NOMO-1 (cell line): ENCODE data around the gene SLC22A31.
A peak's percentile ranks its signal among the peaks of the same experiment; 100 is the strongest.
"Not testable (repeated sequence)": the region's sequence is repeated elsewhere in the genome, so short reads cannot be mapped to it uniquely, and the experiment has no call there.

Experiments
- DNase-seq, 2 experiments: peaks; one replicate each; lab custom pipeline; 2025; ENCODE audit not compliant: unreplicated experiment in 2 of 2; lab: John Stamatoyannopoulos, UW

Gene SLC22A31

DNA sequence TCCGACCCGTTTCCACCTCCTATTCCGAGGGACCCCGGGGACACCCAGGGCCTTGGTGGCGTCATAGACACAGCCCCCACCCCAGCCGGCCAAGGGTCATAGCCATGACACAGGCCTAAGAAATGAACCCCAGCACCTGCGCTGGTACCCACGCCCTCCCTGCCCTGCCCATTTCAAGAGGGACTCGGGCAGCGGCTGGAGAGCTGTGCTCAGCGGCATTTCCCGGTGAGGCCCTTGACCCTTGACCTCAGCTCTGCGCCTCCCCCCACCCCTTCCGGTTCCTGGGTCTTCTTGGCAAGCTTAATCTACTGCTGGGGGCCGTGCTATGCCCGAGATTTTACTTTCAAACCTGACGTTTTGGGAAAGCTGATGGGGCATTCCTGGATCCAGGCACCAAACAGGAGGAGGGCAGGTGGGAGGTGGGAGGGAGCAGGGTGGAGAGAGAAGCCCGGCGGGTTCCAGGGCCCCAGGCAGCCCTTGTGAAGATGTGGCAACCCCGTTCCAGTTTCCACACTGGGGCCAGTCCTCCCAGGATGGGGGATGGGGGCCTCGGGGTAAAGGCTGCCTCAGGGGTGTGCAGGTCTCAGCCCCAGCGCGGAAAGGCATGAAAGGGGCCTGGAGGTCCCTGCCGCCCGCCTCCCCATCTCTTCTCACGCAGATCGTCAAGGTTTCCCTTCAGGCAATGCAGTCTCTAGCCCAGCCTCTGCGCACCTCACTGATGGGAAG, at the start of gene SLC22A31:
TSS of gene SLC22A31 (minus strand) at position 414 of the 726 bp plus-strand sequence. CDS start at position 378, 36 bp downstream.
- peak in 1 of 2 experiments; percentile 25 for DNase-seq

DNA sequence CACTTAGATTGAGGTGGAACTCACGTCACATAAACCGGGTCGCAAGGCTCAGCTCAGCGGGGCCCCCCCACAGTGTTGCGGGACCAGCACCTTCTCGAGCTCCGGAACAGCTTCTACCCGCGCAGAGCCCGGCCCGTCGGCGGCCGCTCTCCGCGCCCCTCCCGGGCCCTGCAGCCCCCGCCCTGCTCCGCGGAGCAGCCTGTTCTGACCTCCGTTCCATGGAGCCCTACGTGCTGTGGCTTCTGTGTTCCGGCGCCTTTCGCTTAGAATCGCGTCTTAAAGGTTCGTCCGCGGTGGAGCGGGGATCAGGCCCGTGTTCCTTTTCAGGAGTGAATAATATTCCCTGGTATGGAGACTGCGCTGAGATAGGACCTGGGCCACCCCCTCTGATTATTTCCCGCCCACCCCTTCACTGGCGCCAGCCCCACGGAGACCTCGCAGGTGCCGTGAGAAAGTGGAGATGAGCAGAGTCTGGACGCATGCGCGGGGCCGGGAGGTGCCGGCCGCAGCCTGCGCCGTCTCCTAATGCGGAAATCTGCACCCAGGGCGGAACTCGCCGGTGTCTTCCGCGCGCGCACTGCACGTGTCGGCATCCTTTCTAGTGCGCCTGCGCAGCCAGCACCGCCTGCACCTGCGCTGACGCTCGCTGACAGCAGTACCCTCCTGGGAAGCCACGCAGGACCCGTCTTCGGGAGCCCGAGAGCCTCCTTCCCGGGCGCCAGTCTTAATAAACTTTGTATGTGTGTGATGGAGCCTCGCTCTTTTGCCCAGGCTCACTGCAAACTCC, 48.1 kb upstream of the SLC22A31 start:
- DNase-seq: no peak

DNA sequence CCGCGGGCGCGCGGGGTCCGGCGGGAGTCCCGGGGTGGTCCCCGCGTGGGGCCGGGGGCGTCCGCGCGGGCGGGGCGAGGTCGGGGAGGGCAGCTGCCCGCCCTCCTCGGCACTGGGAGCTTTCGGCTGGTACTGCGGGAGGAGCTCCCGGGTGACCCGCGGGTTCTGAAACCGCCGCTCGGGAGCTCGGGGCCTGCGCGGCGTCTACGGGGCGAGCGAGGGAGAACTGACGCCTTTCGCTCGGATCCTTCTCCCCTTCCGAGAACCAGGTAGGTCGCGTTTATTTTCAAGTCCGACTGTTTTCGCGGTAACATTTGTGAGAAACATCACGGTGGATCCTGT, 47.4 kb upstream of the SLC22A31 start:
- peak in 1 of 2 experiments; percentile 20 for DNase-seq

DNA sequence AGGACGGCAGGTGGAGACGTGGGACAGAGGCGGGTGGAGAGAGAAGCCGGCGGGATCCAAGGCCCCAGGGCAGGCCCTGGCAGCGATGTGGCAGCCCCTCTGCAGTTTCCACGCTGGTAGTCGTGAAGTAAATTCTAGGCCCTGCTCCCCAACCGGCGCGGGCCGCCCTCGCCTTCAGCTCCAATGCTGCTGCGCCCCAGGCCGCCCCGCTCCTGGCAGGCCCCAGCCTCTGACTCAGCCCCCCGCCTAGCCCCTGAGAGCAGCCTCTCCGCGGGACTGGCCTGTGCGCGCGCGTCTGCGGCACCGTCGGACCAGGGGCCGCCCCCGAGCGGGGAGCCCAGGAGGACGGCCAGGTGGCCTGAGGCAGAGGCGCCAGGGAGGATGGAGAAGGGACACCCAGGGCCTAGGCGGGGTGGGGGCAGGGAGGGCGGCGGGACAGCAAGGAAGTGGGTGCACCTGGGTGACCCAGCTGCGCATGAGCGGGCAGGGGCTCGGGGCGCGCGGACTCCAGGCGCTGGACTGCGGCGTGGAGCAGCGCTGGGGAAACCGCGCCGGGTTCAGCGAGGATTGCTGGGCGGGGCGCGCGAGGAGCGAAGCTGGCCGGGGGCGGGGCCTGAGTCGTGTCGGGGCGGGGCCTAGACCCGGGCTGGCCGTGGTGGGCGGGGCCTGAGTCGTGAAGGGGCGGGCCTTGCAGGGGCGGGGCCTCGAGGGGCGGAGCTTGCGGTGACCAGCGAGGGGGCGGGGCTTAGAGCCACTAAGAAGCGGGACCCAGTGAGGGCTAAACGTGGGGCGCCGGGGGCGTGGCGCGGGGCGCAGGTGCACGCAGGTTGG, 46.8 kb upstream of the SLC22A31 start:
- DNase-seq: peak; percentile 42 to 55

DNA sequence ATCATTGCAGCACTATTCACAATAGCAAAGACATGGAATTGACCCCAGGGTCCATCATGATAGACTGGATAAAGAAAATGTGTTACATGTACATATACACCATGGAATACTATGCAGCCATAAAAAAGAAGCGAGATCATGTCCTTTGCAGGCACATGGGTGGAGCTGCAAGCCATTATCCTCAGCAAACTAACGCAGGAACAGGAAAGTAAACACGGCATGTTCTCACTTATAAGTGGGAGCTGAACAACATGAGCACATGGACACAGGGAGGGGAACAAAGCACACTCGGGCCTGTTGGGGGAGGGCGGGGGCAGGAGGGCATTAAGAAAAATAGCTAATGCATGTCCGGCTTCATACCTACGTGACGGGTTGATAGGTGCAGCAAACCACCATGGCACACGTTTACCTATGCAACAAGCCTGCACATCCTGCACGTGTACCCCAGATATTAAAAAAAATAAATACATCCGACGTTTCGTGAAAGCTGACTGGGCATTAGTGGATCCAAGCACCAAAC, 46.1 kb upstream of the SLC22A31 start:
- DNase-seq: no peak

DNA sequence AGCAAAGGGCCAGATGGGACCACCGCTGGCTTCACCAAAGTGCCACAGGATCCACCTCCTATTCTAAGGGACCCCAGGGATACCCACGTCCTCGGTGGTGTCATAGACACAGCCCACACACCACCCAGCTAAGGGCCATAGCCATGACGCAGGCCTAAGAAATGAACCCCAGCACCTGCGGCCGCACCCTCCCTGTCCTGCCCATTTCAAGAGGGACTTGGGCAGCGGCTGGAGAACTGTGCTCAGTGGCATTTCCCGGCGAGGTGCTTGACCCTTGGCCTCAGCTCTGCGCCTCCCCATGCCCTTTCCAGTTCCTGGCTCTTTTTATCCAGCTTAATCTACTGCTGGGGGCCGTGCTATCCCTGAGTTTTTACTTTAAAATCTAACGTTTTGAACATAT, 44.4 kb upstream of the SLC22A31 start:
- DNase-seq: no peak

DNA sequence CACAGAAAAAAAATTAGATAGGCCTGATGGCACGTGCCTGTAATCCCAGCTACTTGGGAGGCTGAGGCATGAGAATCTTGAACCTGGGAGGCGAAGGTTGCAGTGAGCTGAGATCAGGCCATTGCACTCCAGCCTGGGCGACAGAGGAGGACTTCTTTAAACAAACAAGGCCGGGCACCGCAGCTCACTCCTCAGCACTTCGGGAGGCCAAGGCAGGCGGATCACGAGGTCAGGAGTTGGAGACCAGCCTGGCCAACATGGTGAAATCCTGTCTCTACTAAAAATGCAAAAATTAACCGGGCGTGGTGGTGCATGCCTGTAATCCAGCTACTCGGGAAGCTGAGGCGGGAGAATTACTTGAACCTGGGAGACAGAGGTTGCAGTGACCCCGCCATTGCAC, 43.9 kb upstream of the SLC22A31 start:
- DNase-seq: not testable (repeated sequence)

DNA sequence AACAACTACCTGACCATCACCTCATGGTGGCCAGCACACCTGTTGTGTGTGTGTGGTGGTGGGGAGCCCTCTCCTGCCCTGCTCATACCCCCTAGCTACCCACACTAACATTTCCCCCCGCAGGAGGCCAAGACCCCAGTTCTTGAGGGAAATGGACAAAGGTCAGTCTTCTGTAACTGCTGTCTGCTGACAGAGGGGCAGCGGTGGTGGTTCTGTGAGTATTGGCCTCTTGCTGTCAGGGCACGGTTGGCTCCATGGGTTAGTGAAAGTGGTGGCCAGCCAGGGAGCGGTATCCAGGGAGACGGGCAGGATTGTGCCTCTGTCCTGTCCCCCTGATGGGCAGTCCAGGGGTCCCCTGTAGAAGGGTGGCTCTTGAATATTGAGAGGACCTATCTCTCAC, 43.3 kb upstream of the SLC22A31 start:
- no peak for DNase-seq

DNA sequence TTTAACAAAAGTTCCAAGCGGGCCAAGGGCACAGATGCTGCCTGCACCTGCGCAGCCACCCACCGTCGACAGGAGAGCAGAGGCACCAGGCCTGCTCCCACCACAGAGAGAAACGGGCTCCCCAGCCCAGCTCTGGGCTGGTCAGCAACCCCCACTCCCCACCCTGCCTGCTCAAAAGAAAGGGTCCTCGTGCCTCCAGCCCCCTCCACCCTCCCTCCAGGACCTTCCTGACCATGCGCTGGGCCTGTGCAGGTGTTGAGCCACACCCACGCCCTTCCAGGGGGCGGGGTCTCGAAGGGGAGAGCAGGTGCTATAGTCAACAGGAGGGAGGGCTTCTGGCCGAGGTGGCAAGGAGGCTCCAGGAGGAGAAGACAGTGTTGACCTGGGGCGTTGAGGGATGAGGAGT, 42.5 kb upstream of the SLC22A31 start:
- no peak for DNase-seq

DNA sequence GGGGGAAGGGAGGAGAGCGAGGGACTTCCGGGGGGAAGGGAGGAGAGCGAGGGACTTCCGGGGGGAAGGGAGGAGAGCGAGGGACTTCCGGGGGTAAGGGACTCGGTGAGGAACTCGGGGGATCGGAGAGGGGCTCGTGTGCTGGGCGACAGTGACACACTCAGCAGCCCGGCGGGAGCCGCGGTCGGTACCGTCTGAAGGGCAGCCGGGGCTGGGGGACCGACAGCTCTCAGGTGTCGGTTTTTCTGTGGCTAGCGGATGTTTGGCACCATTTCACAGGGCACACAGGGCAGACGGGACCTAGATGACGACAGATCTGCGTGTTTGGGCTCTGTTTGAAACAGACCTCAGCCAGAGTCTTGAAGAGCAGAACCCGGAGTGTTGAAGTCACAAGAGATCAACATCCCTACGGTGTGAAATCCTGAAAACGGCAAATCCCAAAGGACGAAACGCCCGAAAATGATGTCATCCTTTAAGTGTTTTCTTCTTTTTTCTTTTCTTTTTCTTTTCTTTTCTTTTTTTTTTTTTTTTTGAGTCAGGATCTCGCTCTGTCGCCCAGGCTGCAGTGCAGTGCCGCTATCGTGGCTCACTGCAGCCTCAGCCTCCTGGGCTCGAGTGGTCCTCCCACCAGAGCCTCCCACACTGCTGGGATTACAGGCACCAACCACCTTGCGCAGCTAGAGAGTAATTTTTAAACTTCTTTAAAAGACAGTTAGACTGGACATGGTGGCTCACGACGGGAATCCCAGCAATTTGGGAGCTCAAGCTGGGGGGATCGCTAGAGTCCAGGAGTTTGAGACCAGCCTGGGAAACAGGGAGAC, 41.1 kb upstream of the SLC22A31 start:
- DNase-seq: peak; percentile 55 to 61

DNA sequence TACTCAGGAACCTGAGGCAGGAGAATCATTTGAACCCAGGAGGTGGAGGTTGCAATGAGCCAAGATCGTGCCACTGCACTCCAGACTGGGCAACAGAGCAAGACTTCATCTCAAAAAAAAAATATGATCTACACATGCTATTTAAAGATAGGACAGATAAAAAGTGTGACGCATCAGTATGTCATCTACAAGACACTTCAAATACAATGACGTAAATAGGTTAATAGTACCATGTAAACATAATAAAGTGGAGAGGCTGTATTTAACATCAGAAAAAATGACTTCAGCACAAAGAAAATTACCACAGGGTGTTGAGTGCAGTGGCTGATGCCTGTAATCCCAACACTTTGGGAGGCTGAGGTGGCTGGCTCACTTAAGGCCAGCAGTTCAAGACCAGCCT, 37.4 kb upstream of the SLC22A31 start:
- DNase-seq: no peak

DNA sequence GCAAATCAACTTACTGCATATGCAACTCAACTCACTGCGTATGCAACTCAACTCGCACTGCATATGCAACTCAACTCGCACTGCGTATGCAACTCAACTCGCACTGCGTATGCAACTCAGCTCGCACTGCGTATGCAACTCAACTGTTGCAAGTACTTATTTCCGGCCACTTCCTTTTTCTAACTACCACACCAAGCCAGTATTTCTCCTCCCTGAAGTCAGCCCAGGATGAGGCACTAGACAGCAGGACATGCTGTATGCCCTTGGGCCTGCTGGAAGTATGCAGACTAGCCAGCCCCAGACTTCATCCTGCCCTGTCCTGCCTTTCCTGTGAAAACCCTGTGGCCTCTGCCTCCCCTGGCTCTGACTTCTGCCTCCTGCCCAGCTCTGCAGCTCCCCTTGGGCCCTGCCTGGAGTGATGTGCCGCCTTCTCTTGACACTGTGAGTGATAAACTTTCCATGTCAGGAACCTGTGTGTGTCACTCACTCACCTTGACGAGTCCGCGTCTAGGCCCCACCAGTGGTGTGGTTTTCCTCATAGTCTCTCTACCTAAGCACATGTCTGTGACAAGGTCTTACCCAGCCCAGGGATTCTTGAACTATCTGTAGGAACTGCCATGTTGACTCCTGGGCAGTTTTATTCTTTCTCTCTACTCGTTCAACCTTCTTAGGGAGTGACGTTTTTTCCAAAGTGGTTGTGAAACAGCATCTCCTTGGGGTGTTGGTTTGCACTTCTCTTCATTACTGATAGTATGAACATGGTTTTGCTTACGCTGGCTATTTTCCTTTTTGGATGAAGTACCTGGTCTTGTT, 33.5 kb upstream of the SLC22A31 start:
- peak; percentile 63 to 70 for DNase-seq

DNA sequence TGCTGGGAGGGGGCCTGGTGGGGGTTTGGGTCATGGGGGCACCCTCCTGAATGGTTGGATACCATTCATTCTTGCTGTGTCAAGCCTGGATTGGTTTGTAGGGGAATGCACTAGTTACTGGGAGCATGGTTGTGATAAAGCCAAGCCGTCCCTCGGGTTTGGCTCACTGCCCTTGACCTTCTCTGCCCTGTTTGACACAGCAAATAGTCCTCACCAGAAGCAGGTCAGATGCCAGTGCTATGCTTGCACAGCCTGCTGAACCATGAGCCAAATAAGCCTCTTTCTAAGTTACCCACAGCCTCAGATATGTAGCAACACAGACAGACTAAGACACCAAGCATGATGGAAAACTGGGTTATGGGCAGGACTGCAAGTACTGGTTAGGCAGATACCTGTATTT, 31.8 kb upstream of the SLC22A31 start:
- no peak for DNase-seq

DNA sequence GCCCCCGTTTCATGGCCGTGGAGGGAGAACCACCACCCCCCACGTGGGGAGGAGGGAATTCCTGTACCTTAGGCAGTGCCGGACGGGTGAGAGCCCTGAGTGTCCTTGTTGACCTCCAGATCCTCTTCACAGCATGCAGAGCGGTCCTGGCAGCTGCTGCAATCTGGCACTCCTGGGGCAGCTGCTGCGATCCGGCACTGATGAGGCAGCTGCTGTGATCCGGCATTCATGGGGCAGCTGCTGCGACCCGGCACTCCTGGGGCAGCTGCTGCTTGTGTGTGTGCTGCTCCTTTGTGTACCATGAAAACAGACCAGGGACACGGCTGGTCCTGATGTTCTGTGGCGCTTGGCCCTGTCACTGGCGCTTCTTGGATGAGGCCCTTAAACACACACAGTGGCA, 29.9 kb upstream of the SLC22A31 start:
- no peak for DNase-seq

DNA sequence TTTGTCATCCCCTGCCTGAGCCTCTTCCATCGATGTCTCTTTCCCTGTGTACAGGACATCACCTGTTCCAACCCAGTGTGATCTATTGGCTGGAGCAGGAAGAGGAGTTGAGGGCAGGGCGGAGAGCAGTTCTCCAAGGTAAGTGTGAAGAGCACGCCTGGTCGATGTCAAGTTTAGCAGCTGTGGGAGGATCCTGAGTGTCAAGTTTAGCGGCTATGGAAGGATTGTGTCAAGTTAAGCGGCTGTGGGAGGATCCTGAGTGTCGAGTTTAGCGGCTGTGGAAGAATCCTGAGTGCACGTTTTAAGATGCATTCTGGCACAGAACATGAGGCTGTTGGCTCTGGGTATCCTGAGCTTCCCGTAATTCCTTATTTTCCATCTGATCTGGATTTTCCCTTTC, 24.3 kb upstream of the SLC22A31 start:
- DNase-seq: no peak

DNA sequence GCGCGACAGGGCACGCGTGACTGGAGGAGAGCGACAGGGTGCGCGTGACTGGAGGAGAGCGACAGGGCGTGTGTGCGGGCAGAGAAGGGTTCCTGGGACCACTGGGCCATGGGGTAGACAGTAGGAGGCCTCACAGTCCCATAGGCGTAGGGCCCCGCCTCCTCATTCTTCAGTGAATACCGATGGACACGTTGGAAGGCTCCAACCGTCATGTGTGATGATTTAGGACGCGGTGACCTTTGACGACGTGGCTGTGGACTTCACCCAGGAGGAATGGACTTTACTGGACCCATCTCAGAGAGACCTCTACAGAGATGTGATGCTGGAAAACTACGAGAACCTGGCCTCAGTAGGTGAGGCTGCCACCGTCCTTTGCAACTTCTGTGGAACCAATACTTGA, 22.6 kb upstream of the SLC22A31 start:
- DNase-seq: no peak

DNA sequence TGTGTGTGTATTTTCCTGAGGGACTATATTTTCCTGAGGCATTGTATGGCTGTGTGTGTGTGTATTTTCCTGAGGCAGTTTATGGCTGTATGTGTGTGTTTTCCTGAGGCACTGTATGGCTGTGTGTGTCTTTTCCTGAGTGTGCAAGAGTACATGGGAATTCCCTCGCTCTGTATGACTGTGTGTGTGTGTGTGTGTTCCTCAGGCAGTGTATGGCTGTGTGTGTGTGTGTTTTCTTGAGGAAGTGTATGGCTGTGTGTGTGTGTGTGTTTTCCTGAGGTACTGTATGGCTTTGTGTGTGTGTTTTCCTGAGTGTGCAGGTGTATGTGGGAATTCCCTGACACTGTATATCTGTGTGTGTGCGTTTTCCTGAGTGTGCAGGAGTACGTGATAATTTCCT, 21.3 kb upstream of the SLC22A31 start:
- no peak for DNase-seq

DNA sequence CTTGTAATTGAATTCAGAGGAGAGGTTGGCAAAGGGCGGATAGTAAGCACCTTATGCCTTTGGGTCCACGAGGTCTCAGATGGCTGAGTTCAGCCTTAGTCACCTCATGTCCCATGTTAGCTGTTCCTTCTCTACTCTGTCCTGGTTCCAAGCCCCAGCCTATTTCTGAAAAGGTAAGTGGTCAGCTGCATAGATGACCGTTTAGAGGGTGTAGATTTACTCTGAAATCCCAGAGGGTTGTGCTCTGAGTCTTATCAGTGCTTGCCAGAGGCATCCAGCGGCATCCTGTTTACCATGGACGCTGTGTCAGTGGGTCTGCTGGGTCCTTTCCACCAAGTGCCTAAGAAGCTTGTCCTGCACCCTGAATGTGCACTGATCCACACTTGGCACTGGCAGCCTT, 19.0 kb upstream of the SLC22A31 start:
- DNase-seq: no peak

DNA sequence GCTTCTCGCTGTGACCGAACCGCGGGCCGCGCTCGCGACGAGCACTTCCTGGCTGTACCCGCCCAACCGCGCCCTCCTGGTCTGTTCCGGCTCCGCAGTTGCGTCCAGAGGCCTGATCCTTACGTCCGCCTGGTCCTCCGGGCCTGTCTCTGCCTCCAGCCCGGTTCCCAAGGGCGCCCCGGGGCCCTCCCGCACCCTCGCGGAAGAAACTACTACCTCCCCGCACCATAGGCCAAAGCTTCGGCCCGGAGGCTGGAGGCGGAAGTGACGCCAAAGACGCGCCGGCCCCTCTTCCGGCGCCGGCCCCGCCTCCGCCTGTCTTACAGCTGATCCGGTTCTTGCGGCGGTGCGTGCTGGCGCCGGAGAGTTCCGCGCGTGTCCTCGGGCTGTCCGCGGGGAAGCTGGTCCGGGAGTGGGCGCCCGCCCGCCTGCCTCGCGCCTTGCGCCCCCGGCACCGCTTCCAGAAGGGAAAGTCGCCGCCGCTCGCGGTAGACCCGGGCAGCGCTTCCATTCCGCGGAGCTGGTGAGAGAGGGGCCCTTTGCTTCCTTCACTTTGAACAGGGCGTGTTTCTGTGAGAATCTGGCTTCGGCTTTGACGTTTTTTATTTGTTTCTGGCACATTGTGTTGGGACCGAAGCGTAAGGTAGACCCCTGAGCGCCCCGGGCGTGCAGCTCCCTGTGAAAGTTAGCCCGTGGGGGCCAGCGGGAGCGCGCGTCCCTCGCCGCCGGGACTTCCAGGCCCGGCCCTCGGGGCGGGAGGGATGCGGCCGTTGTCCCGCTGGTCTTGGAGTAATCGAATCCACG, 17.3 kb upstream of the SLC22A31 start, which contains the start of gene ZNF778:
TSS of gene ZNF778 (plus strand) at position 316 of the 804 bp plus-strand sequence. CDS start 3,425 bp downstream, outside the sequence.
- peak; percentile 85 to 92 for DNase-seq
